ENCODE results near the gene NRG3. TPM values are rescaled to one million over a fixed set of nuclear protein-coding genes. Genes with fewer than 3 reads are reported as not detected.

Gene NRG3
- total and polyA plus RNA-seq, 2 of the 4 experiments (the other 2 are of a cell fraction), result not detected

DNA sequence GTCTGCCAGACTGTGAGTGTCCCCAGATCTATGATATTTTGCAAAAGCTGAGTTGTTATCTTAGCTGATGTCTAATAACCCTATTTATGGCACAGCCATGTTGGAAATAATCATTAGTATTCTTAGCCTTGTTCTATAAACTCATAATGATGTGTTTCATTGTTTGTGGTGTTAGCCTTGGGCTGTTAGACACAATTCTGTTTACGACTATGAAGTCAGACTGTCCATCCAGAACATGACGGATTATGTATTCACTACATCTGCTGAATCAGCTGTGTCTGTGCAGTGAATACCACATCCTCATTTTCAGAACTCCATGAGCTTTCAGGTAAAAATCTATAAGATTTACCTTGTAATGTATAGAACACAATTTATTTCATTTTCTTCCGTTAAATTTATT, 577.1 kb downstream of the NRG3 start:
- Histone ChIP-seq H3K9me3 (ENCODE audit: control insufficient read depth, insufficient read depth, low read length) (peaks cover 5% of the 10 kb centered on the region; the same call in 1 of the 2 replicates), H3K27me3 (ENCODE audit: control insufficient read depth, insufficient read depth, low read length) (no peaks in the 10 kb centered on the region), H3K9me1 (ENCODE audit: insufficient read depth, low read length) (no peaks in the 10 kb centered on the region), H3K9ac (ENCODE audit: low read depth, low read length) (no peak overlapping the region), H3K23ac (ENCODE audit: low read depth, low read length) (no peak overlapping the region), H4K20me1 (ENCODE audit: insufficient read depth, low read length) (no peaks in the 10 kb centered on the region), H3K27ac (ENCODE audit: insufficient read depth, low read length) (no peak overlapping the region), H3K18ac (ENCODE audit: low read depth, low read length) (no peak overlapping the region), H2AK9ac (replicated peaks; ENCODE audit: low read depth, low read length, poor library complexity) (no peak overlapping the region), H3K4me2 (ENCODE audit: low read depth, low read length) (no peak overlapping the region), H2BK20ac (ENCODE audit: low read depth, low read length) (no peak overlapping the region), H3K4ac (ENCODE audit: low read depth, low read length) (no peak overlapping the region), H2AFZ (replicated peaks; ENCODE audit: low read length, poor library complexity) (no peak overlapping the region), H4K8ac (ENCODE audit: low read depth in 2 of 2, low read length in 2 of 2) (no peak overlapping the region), H4K5ac (ENCODE audit: low read depth, low read length) (no peak overlapping the region), H3K36me3 (ENCODE audit: control insufficient read depth, insufficient read depth, low read length) (no peaks in the 10 kb centered on the region), H3K4me3 (ENCODE audit: insufficient read depth, low read depth, low read length) (no peak overlapping the region), H3K4me1 (ENCODE audit: control insufficient read depth, insufficient read depth, low read length) (no peaks in the 10 kb centered on the region), H4K91ac (ENCODE audit: insufficient read depth, low read depth, low read length) (no peak overlapping the region), H3K56ac (ENCODE audit: extremely low read depth, insufficient read depth, low read length) (no peak overlapping the region), H2BK5ac (ENCODE audit: low read depth, low read length, poor library complexity, severe bottlenecking) (no peak overlapping the region), H2AK5ac (ENCODE audit: low read depth, low read length) (no peak overlapping the region), H2BK120ac (ENCODE audit: low read depth, low read length) (no peak overlapping the region), H2BK15ac (ENCODE audit: low read depth, low read length) (no peak overlapping the region), H3K79me1 (ENCODE audit: low read depth in 1 of 2, low read length in 2 of 2) (no peaks in the 10 kb centered on the region), H3K14ac (replicated peaks; ENCODE audit: low read depth, low read length) (no peak overlapping the region)
- DNase-seq, result no peak
- no CpG with 5 or more reads among the region's 3 CpGs for WGBS, 2 experiments (ENCODE audit: extremely low coverage in 2 of 2, insufficient read length in 1 of 2)
- POLR2A ChIA-PET (ENCODE audit: unreplicated experiment), result no interaction called here
- no TSS peak for BruUV-seq (replicated peaks)
- TF ChIP-seq MAZ (IDR thresholded peaks at IDR 0.05; ENCODE audit: borderline replicate concordance, low read depth, low read length) (no peak), CTCF (conservative IDR thresholded peaks at IDR 0.05; ENCODE audit: low read depth, low read length) (no peak), RAD21 (IDR thresholded peaks at IDR 0.05; ENCODE audit: low read length) (no peak), POLR2A (IDR thresholded peaks at IDR 0.05; ENCODE audit: low read depth, low read length) (no peak)
- dilution Hi-C loops (cut with HindIII; ENCODE audit: low sequenced_read_pairs, unreplicated experiment), result no loop called here
- CTCF ChIA-PET, result no interaction called here
- in situ Hi-C loops (cut with MboI; ENCODE audit: low sequenced_read_pairs), result no loop called here
- ATAC-seq (ENCODE audit: low read depth), result no peak
- intact Hi-C loops (cut with micrococcal nuclease), result no loop called here

All from IMR-90 (cell line).